GM23338 (cell line): Measurements from ENCODE around the gene CDC14A. TPM values are rescaled to one million over a fixed set of nuclear protein-coding genes. Genes with fewer than 3 reads are reported as not detected.
A peak's percentile ranks its signal among the peaks of the same experiment; 100 is the strongest.

ENCODE experiments used
- ATAC-seq: fragments of 200-7000 bp; cut with Tn5 transposase; 3 replicates; pipeline ENCODE4 v1.9.1; 2020
- DNase-seq: peaks from one replicate; pipeline ENCODE4 v3.0.0-alpha.2; 2015; ENCODE audit warnings: low spot score
- H2AFZ ChIP-seq: fragments of 200-600 bp; sonication (generic); 2 replicates; pipeline ENCODE4 v1.8.0; 2016; ENCODE audit warnings: antibody characterized with exemption, mild to moderate bottlenecking, moderate library complexity
- H3F3A ChIP-seq: fragments of 200-600 bp; sonication (generic); replicated peaks from 2 replicates; pipeline ENCODE4 v1.8.0; 2017; ENCODE audit warnings: antibody characterized with exemption, mixed run types, low read depth
- H3K27ac ChIP-seq: fragments of 200-600 bp; sonication (generic); 2 replicates; pipeline ENCODE4 v1.6.1; 2016; ENCODE audit warnings: low read depth
- H3K27me3 ChIP-seq: fragments of 200-600 bp; sonication (generic); 2 replicates; pipeline ENCODE4 v1.8.0; 2016; ENCODE audit warnings: mild to moderate bottlenecking, mixed run types, moderate library complexity; ENCODE audit not compliant: insufficient read depth
- H3K36me3 ChIP-seq: fragments of 200-600 bp; sonication (generic); 2 replicates; pipeline ENCODE4 v1.8.0; 2016; ENCODE audit warnings: mild to moderate bottlenecking; ENCODE audit not compliant: insufficient read depth
- H3K4me1 ChIP-seq: fragments of 200-600 bp; sonication (generic); 2 replicates; pipeline ENCODE4 v1.8.0; 2016; ENCODE audit warnings: mild to moderate bottlenecking, moderate library complexity; ENCODE audit not compliant: insufficient read depth
- H3K4me2 ChIP-seq: fragments of 200-600 bp; sonication (generic); 2 replicates; pipeline ENCODE4 v1.7.1; 2017; ENCODE audit warnings: mixed run types
- H3K4me3 ChIP-seq: fragments of 200-600 bp; sonication (generic); 2 replicates; pipeline ENCODE4 v1.6.1; 2016; ENCODE audit warnings: mixed run types
- H3K79me2 ChIP-seq: fragments of 200-600 bp; sonication (generic); replicated peaks from 2 replicates; pipeline ENCODE4 v1.8.0; 2017; ENCODE audit warnings: mild to moderate bottlenecking; ENCODE audit not compliant: insufficient read depth
- H3K9me2 ChIP-seq: fragments of 200-600 bp; sonication (generic); 2 replicates; pipeline ENCODE4 v1.8.0; 2017; ENCODE audit not compliant: insufficient read depth
- H4K20me1 ChIP-seq: fragments of 200-600 bp; sonication (generic); replicated peaks from 2 replicates; pipeline ENCODE4 v1.8.0; 2017; ENCODE audit warnings: mild to moderate bottlenecking; ENCODE audit not compliant: insufficient read depth
- H3K27ac Mint-ChIP-seq: 2 replicates; pipeline ENCODE4 v1.8.0; 2020; ENCODE audit warnings: inconsistent platforms, mild to moderate bottlenecking, moderate library complexity, mixed read lengths
- H3K27me3 Mint-ChIP-seq: 3 replicates; pipeline ENCODE4 v1.8.0; 2022; ENCODE audit warnings: low read depth, mild to moderate bottlenecking, moderate library complexity, mixed read lengths, inconsistent platforms; ENCODE audit not compliant: insufficient read depth, poor library complexity
- H3K36me3 Mint-ChIP-seq: 3 replicates; pipeline ENCODE4 v1.8.0; 2021; ENCODE audit warnings: low read depth, mild to moderate bottlenecking, inconsistent platforms, moderate library complexity, mixed read lengths
- H3K4me1 Mint-ChIP-seq: 3 replicates; pipeline ENCODE4 v1.8.0; 2020; ENCODE audit warnings: mild to moderate bottlenecking, inconsistent platforms, mixed read lengths
- H3K4me3 Mint-ChIP-seq: 3 replicates; pipeline ENCODE4 v1.8.0; 2021; ENCODE audit warnings: moderate library complexity, mild to moderate bottlenecking, inconsistent platforms, mixed read lengths
- H3K9me3 Mint-ChIP-seq: 3 replicates; pipeline ENCODE4 v1.8.0; 2020; ENCODE audit warnings: moderate library complexity, mild to moderate bottlenecking, inconsistent platforms, mixed read lengths
- CREB1 ChIP-seq: fragments of 250-450 bp; sonication (Bioruptor Pico); IDR thresholded peaks from 2 replicates; pipeline ENCODE4 v1.5.0; 2020; ENCODE audit warnings: low read depth, mild to moderate bottlenecking, moderate library complexity
- EZH2 ChIP-seq: fragments of 200-600 bp; sonication (generic); IDR thresholded peaks from one replicate; pipeline ENCODE4 v1.8.0; 2017; ENCODE audit warnings: antibody characterized with exemption, mild to moderate bottlenecking, low read depth; ENCODE audit not compliant: unreplicated experiment
- JUNB ChIP-seq: IDR thresholded peaks from one replicate; pipeline ENCODE4 v1.6.1; 2016; ENCODE audit warnings: antibody characterized with exemption; ENCODE audit not compliant: unreplicated experiment
- NANOG ChIP-seq: IDR thresholded peaks from 2 replicates; pipeline ENCODE4 v1.6.1; 2016; ENCODE audit warnings: antibody characterized with exemption, borderline replicate concordance
- POLR2AphosphoS5 ChIP-seq: IDR thresholded peaks from 2 replicates; pipeline ENCODE4 v1.6.1; 2016; ENCODE audit warnings: antibody characterized with exemption, low read depth
- STAT1 ChIP-seq: IDR thresholded peaks from one replicate; pipeline ENCODE4 v1.6.1; 2016; ENCODE audit warnings: antibody characterized with exemption; ENCODE audit not compliant: unreplicated experiment
- ZNF114 ChIP-seq: fragments of 250-450 bp; sonication (Bioruptor Pico); IDR thresholded peaks from 2 replicates; pipeline ENCODE4 v1.5.0; 2020; ENCODE audit warnings: mild to moderate bottlenecking, moderate library complexity
- ZNF331 ChIP-seq: fragments of 250-450 bp; sonication (Bioruptor Pico); IDR thresholded peaks from 2 replicates; pipeline ENCODE4 v1.5.0; 2020; ENCODE audit warnings: low read depth, mild to moderate bottlenecking, moderate library complexity
- polyA plus RNA-seq: library from polyadenylated mRNA; unstranded; fragments of >200 nt; fragmentation: Nextera tagmentation; extraction: Ambion mirVana; gene quantifications from 2 replicates; pipeline ENCODE4 v1.2.1, GENCODE V29; 2016
- total RNA-seq: library from RNA; depleted of rRNA; stranded (reverse); fragments of >200 nt; shearing (Covaris generic); gene quantifications from 2 replicates; pipeline ENCODE4 v1.2.3, GENCODE V29; 2014
- TF ChIP-seq, protein P1 (sequence below), 2 experiments: fragments of 200-600 bp in 1 of 2; sonication (generic) in 1 of 2; conservative IDR thresholded peaks; 2 replicates each; pipeline versions ENCODE4 v1.5.1 to v1.6.1; 2016 to 2017; ENCODE audit warnings: antibody characterized with exemption in 2 of 2, low read depth in 2 of 2, mild to moderate bottlenecking in 2 of 2, moderate library complexity in 1 of 2
- TF ChIP-seq, protein P2 (sequence below): IDR thresholded peaks from 2 replicates; pipeline ENCODE4 v1.6.1; 2016; ENCODE audit warnings: antibody characterized with exemption
- TF ChIP-seq, protein P3 (sequence below): IDR thresholded peaks from one replicate; pipeline ENCODE4 v1.6.1; 2018; ENCODE audit warnings: antibody characterized with exemption; ENCODE audit not compliant: unreplicated experiment

Gene CDC14A
- total and polyA plus RNA-seq, 2 experiments from 2014 or later, result 11.1 to 20.8 TPM

DNA sequence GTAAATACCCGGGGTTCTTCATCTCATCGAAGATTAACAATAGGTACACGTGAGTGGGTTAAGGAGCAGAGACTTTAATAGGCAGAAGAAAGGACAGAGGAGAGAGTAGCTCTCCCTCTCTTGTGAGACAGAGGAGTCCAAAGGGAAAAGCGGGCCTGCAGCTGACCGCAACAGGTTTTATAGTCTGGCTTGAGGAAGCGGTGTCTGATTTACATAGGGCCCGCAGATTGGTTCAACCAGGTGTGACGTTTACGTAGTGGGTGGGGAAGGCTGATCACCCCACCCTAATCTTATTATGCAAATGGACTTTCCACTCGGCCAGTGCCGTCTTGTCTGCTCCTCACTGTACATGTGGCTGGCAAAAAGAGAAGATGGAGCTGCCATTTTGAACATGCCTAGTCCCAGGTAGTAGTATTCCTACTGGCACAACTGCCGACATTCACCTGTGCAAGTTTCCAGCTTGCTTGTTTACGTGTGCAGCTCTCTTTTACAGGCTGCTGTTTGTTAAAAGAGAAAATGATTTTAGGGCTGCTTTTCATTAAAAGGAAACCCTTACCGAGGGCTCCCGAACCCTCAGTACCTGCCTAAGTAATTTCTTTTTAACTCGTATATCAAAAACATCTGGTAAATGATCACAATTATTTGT lies 10.6 kb downstream of the CDC14A start:
- no peak for TF ChIP-seq NANOG
- TF ChIP-seq CREB1, result 0 out of 2 replicates have a peak, but pooled peaks have one; percentile 11
- TF ChIP-seq POLR2AphosphoS5, result peak; percentile 30; the same call in 1 of the 2 replicates
- H3K4me2 ChIP-seq, result no peak overlapping the region
- no peaks in the 10 kb centered on the region for H3F3A ChIP-seq
- H3K79me2 ChIP-seq, result peaks cover 89% of the 10 kb centered on the region
- no peaks in the 10 kb centered on the region for H3K9me3 Mint-ChIP-seq
- no peak overlapping the region for H2AFZ ChIP-seq
- H3K9me2 ChIP-seq, result no peaks in the 10 kb centered on the region
- no peaks in the 10 kb centered on the region; the same call in 1 of the 2 replicates for H3K36me3 ChIP-seq
- peak overlapping the region; percentile 22; the same call in 1 of the 2 replicates for H3K27ac Mint-ChIP-seq
- H3K4me1 ChIP-seq, result peaks cover 20% of the 10 kb centered on the region; the same call in 1 of the 2 replicates
- peak; percentile 65 for DNase-seq
- peak overlapping the region; percentile 67; the same call in 1 of the 2 replicates for H3K27ac ChIP-seq
- peak; percentile 82 for ATAC-seq
- H3K4me1 Mint-ChIP-seq, result peaks cover 33% of the 10 kb centered on the region
- no peaks in the 10 kb centered on the region for H4K20me1 ChIP-seq
- H3K27me3 Mint-ChIP-seq, result no peaks in the 10 kb centered on the region
- H3K36me3 Mint-ChIP-seq, result peaks cover 5% of the 10 kb centered on the region; the same call in 2 of the 3 replicates
- H3K4me3 ChIP-seq, result no peak overlapping the region
- no peaks in the 10 kb centered on the region for H3K27me3 ChIP-seq
- no peak overlapping the region for H3K4me3 Mint-ChIP-seq

DNA sequence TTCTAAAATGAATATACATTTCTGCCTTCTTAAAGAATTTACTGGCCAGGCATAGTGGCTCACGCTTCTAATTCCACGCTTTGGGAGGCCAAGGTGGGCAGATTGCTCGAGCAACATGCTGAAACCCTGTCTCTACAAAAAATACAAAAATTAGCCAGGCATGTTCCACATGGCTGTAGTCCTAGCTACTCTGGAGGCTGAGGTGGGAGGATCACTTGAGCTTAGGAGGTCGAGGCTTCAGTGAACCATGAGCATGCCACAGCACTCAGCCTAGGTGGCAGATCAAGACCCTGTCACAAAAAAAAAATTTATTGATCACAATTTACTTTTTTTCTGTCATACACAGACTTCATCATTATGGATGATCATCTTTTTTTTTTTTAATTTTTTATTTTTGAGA lies 11.5 kb downstream of the CDC14A start:
- no peak overlapping the region for H3K27ac Mint-ChIP-seq
- no peaks in the 10 kb centered on the region for H3F3A ChIP-seq
- peaks cover 89% of the 10 kb centered on the region for H3K79me2 ChIP-seq
- no peak overlapping the region for H3K4me3 ChIP-seq
- ATAC-seq (no peak), DNase-seq (no peak)
- H3K4me1 Mint-ChIP-seq, result peaks cover 33% of the 10 kb centered on the region
- H2AFZ ChIP-seq, result no peak overlapping the region
- H3K4me3 Mint-ChIP-seq, result no peak overlapping the region
- no peak overlapping the region for H3K4me2 ChIP-seq
- H3K36me3 Mint-ChIP-seq, result peaks cover 5% of the 10 kb centered on the region; the same call in 2 of the 3 replicates
- no peaks in the 10 kb centered on the region for H3K9me3 Mint-ChIP-seq
- no peaks in the 10 kb centered on the region for H4K20me1 ChIP-seq
- H3K27ac ChIP-seq, result no peak overlapping the region
- H3K9me2 ChIP-seq, result no peaks in the 10 kb centered on the region
- no peaks in the 10 kb centered on the region for H3K27me3 ChIP-seq
- no peaks in the 10 kb centered on the region; the same call in 1 of the 2 replicates for H3K36me3 ChIP-seq
- H3K4me1 ChIP-seq, result peaks cover 20% of the 10 kb centered on the region; the same call in 1 of the 2 replicates
- no peaks in the 10 kb centered on the region for H3K27me3 Mint-ChIP-seq
- TF ChIP-seq, protein P1, sequence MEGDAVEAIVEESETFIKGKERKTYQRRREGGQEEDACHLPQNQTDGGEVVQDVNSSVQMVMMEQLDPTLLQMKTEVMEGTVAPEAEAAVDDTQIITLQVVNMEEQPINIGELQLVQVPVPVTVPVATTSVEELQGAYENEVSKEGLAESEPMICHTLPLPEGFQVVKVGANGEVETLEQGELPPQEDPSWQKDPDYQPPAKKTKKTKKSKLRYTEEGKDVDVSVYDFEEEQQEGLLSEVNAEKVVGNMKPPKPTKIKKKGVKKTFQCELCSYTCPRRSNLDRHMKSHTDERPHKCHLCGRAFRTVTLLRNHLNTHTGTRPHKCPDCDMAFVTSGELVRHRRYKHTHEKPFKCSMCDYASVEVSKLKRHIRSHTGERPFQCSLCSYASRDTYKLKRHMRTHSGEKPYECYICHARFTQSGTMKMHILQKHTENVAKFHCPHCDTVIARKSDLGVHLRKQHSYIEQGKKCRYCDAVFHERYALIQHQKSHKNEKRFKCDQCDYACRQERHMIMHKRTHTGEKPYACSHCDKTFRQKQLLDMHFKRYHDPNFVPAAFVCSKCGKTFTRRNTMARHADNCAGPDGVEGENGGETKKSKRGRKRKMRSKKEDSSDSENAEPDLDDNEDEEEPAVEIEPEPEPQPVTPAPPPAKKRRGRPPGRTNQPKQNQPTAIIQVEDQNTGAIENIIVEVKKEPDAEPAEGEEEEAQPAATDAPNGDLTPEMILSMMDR (conservative IDR thresholded peaks at IDR 0.05; ENCODE audit: low read depth in 2 of 2), result no peak
- TF ChIP-seq ZNF114 (CRISPR knock-in tag), result no peak
- no peak for TF ChIP-seq JUNB
- TF ChIP-seq, protein P2, sequence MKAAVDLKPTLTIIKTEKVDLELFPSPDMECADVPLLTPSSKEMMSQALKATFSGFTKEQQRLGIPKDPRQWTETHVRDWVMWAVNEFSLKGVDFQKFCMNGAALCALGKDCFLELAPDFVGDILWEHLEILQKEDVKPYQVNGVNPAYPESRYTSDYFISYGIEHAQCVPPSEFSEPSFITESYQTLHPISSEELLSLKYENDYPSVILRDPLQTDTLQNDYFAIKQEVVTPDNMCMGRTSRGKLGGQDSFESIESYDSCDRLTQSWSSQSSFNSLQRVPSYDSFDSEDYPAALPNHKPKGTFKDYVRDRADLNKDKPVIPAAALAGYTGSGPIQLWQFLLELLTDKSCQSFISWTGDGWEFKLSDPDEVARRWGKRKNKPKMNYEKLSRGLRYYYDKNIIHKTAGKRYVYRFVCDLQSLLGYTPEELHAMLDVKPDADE, result no peak
- TF ChIP-seq STAT1, result no peak
- TF ChIP-seq ZNF331 (CRISPR knock-in tag), result no peak
- TF ChIP-seq, protein P3, sequence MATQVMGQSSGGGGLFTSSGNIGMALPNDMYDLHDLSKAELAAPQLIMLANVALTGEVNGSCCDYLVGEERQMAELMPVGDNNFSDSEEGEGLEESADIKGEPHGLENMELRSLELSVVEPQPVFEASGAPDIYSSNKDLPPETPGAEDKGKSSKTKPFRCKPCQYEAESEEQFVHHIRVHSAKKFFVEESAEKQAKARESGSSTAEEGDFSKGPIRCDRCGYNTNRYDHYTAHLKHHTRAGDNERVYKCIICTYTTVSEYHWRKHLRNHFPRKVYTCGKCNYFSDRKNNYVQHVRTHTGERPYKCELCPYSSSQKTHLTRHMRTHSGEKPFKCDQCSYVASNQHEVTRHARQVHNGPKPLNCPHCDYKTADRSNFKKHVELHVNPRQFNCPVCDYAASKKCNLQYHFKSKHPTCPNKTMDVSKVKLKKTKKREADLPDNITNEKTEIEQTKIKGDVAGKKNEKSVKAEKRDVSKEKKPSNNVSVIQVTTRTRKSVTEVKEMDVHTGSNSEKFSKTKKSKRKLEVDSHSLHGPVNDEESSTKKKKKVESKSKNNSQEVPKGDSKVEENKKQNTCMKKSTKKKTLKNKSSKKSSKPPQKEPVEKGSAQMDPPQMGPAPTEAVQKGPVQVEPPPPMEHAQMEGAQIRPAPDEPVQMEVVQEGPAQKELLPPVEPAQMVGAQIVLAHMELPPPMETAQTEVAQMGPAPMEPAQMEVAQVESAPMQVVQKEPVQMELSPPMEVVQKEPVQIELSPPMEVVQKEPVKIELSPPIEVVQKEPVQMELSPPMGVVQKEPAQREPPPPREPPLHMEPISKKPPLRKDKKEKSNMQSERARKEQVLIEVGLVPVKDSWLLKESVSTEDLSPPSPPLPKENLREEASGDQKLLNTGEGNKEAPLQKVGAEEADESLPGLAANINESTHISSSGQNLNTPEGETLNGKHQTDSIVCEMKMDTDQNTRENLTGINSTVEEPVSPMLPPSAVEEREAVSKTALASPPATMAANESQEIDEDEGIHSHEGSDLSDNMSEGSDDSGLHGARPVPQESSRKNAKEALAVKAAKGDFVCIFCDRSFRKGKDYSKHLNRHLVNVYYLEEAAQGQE, result no peak
- TF ChIP-seq CREB1, result no peak
- TF ChIP-seq EZH2, result no peak
- TF ChIP-seq POLR2AphosphoS5, result no peak
